Measurements from ENCODE around the gene MICU2. TPM values are rescaled to one million over a fixed set of nuclear protein-coding genes. Genes with fewer than 3 reads are reported as not detected.

The MICU2 gene
- total RNA-seq, 1 donor from 2014 or later: 61.9 TPM

- no peak for TF ChIP-seq POLR2A (IDR thresholded peaks at IDR 0.05)
- TF ChIP-seq, protein P1, sequence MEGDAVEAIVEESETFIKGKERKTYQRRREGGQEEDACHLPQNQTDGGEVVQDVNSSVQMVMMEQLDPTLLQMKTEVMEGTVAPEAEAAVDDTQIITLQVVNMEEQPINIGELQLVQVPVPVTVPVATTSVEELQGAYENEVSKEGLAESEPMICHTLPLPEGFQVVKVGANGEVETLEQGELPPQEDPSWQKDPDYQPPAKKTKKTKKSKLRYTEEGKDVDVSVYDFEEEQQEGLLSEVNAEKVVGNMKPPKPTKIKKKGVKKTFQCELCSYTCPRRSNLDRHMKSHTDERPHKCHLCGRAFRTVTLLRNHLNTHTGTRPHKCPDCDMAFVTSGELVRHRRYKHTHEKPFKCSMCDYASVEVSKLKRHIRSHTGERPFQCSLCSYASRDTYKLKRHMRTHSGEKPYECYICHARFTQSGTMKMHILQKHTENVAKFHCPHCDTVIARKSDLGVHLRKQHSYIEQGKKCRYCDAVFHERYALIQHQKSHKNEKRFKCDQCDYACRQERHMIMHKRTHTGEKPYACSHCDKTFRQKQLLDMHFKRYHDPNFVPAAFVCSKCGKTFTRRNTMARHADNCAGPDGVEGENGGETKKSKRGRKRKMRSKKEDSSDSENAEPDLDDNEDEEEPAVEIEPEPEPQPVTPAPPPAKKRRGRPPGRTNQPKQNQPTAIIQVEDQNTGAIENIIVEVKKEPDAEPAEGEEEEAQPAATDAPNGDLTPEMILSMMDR (IDR thresholded peaks at IDR 0.05): no peak
- no peak for TF ChIP-seq POLR2AphosphoS5 (IDR thresholded peaks at IDR 0.05; ENCODE audit: insufficient read depth in 1 of 2, low read depth in 1 of 2)
- Histone ChIP-seq H3K36me3 (peaks cover 0 to 5% of the 10 kb centered on the region in 2 donors), H3K4me3 (no peak overlapping the region), H3K4me1 (no peaks in the 10 kb centered on the region), H3K9me3 (no peaks in the 10 kb centered on the region), H3K27ac (no peak overlapping the region), H3K27me3 (no peaks in the 10 kb centered on the region)
- no peak for DNase-seq (ENCODE audit: extremely low spot score in 2 of 2)
- intact Hi-C loops (cut with DNase I): no loop called here
These were observed 87.2 kb downstream of the MICU2 start for GRCh38 chr13:21516805-21517204.

- Histone ChIP-seq H3K27ac (no peak overlapping the region), H3K36me3 (peaks cover 3 to 8% of the 10 kb centered on the region in 2 donors), H3K4me3 (no peak overlapping the region), H3K4me1 (no peaks in the 10 kb centered on the region), H3K9me3 (no peaks in the 10 kb centered on the region), H3K27me3 (no peaks in the 10 kb centered on the region)
- TF ChIP-seq POLR2AphosphoS5 (IDR thresholded peaks at IDR 0.05; ENCODE audit: insufficient read depth in 1 of 2, low read depth in 1 of 2): no peak
- DNase-seq (ENCODE audit: extremely low spot score in 2 of 2): no peak
- intact Hi-C loops (cut with DNase I): no loop called here
These were observed 92.1 kb downstream of the MICU2 start for GRCh38 chr13:21511849-21512248.

DNA sequence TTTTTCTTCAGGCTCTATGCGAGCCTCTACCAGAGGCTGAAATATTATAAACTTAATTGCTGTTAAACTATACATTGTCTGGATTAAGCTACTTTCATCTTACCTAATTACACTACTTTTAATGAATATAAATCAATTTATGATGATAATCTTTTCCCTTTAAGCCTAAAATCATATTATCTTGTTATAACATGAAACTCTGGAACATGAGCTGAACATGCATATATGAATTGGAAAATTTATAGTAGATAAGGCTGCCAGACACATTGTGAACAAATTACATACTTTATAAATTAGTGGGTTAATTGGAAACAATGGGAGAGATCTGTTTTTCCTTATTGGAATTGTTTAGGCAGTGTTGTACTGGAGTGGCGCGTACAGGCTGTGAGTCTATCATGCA, 99.6 kb downstream of the MICU2 start:
- Histone ChIP-seq H3K4me3 (no peak overlapping the region), H3K36me3 (peaks cover 0 to 8% of the 10 kb centered on the region in 2 donors), H3K9me3 (no peaks in the 10 kb centered on the region), H3K27ac (no peak overlapping the region), H3K4me1 (no peaks in the 10 kb centered on the region), H3K27me3 (no peaks in the 10 kb centered on the region)
- intact Hi-C loops (cut with DNase I): no loop called here
- DNase-seq (ENCODE audit: extremely low spot score in 2 of 2): no peak
- no peak for TF ChIP-seq POLR2AphosphoS5 (IDR thresholded peaks at IDR 0.05; ENCODE audit: insufficient read depth in 1 of 2, low read depth in 1 of 2)
- TF ChIP-seq POLR2A (IDR thresholded peaks at IDR 0.05): no peak
- TF ChIP-seq, protein P1 (IDR thresholded peaks at IDR 0.05): no peak

DNA sequence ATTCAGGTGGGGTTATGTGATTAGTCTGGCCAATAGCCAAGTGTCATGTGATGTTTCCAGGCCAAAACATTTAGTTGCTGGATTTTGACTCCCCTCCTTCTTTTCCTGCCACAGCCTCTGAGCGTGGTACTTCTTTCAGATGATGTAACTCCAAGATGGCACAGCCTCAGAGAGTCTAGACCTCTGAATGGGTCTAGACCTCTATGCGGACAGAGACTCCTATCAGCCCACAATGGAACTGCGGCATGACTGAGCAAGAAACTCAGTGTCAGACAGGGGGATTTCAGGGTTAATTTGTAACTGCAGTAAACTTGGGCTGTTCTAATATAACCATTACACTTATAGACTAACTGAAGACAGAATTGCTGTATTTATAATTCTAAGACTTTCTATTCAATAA, 102.3 kb downstream of the MICU2 start:
- Histone ChIP-seq H3K27me3 (no peaks in the 10 kb centered on the region), H3K27ac (no peak overlapping the region), H3K4me1 (no peaks in the 10 kb centered on the region), H3K9me3 (no peaks in the 10 kb centered on the region), H3K4me3 (no peak overlapping the region), H3K36me3 (peaks cover 0 to 8% of the 10 kb centered on the region in 2 donors)
- DNase-seq (ENCODE audit: extremely low spot score in 2 of 2): no peak
- intact Hi-C loops (cut with DNase I): no loop called here
- TF ChIP-seq POLR2AphosphoS5 (IDR thresholded peaks at IDR 0.05; ENCODE audit: insufficient read depth in 1 of 2, low read depth in 1 of 2): no peak

- TF ChIP-seq POLR2A (IDR thresholded peaks at IDR 0.05) (no peak), POLR2AphosphoS5 (IDR thresholded peaks at IDR 0.05; ENCODE audit: insufficient read depth in 1 of 2, low read depth in 1 of 2) (no peak)
- TF ChIP-seq, protein P1 (IDR thresholded peaks at IDR 0.05): no peak
- intact Hi-C loops (cut with DNase I): no loop called here
- Histone ChIP-seq H3K36me3 (peaks cover 0 to 7% of the 10 kb centered on the region in 2 donors), H3K4me1 (no peaks in the 10 kb centered on the region), H3K4me3 (no peak overlapping the region), H3K27ac (no peak overlapping the region), H3K9me3 (peaks cover 4% of the 10 kb centered on the region), H3K27me3 (no peaks in the 10 kb centered on the region)
- DNase-seq (ENCODE audit: extremely low spot score in 2 of 2): no peak
These were observed 117.6 kb downstream of the MICU2 start for GRCh38 chr13:21486322-21486721.

- no peak for TF ChIP-seq POLR2A (IDR thresholded peaks at IDR 0.05)
- Histone ChIP-seq H3K27me3 (no peaks in the 10 kb centered on the region), H3K27ac (no peak overlapping the region), H3K4me3 (no peak overlapping the region), H3K4me1 (no peaks in the 10 kb centered on the region), H3K9me3 (peaks cover 4% of the 10 kb centered on the region), H3K36me3 (no peaks in the 10 kb centered on the region)
- DNase-seq (ENCODE audit: extremely low spot score in 2 of 2): no peak
- intact Hi-C loops (cut with DNase I): no loop called here
These were observed 120.2 kb downstream of the MICU2 start for GRCh38 chr13:21483748-21484147.

DNA sequence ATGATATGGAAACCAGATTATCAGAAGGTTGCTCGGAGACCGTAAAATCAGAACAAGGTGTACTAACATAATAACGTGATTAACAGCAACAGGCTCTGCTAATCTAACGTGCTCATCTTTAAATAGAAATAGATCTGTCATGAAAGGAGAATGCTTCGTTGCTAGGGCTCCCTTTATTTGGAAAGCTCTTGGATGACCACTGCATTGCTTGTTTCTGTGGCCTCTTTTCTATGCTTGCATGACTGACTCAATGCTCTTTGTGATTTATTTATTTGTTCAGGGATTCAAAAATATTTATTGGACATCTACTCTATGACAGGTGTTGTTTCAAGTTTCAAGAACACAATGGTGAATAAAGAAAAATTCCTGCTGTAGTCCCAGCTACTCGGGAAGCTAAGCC, 122.6 kb downstream of the MICU2 start:
- intact Hi-C loops (cut with DNase I): no loop called here

More for the DNA sequence above, 122.6 kb downstream of the MICU2 start:
- no peak for DNase-seq (ENCODE audit: extremely low spot score in 2 of 2)
- peaks cover 10% of the 10 kb centered on the region for H3K4me1 ChIP-seq
- H3K9me3 ChIP-seq: peaks cover 4% of the 10 kb centered on the region
- TF ChIP-seq POLR2A (IDR thresholded peaks at IDR 0.05) (no peak), POLR2AphosphoS5 (IDR thresholded peaks at IDR 0.05; ENCODE audit: insufficient read depth in 1 of 2, low read depth in 1 of 2) (no peak)
- TF ChIP-seq, protein P1 (IDR thresholded peaks at IDR 0.05): no peak
- H3K4me3 ChIP-seq: no peak overlapping the region
- no peak overlapping the region for H3K27ac ChIP-seq
- no peaks in the 10 kb centered on the region for H3K27me3 ChIP-seq
- H3K36me3 ChIP-seq: no peaks in the 10 kb centered on the region
